ENCODE data around the gene MEG3. TPM values are rescaled to one million over a fixed set of nuclear protein-coding genes. Genes with fewer than 3 reads are reported as not detected.

MEG3 gene
- total RNA-seq, 4 donors from 2014 or later: 34.1 to 265 (median 119) TPM

DNA sequence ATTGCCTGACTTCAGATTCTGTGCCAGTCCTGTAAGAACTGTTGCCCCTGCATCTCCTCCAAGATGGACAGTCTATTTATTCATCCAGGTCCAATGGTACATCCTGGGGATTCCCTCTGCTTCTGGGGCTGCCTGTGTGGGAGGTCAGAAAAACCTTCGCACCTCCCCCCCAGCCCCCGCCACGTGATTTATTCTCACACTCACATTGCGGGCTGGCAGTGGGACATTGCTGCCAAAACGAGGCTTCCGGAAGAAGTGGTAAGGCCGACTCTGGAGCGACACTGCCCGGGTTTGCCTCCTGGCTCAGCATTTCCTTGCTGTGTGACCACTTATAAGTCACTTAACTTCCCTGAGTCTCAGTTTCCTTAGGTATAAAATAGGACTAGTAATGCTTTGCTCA lies 83.5 kb downstream of the MEG3 start:
- no peaks in the 10 kb centered on the region for H3K27me3 ChIP-seq
- DNase-seq: no peak
- H3K27ac ChIP-seq: no peak overlapping the region
- TF ChIP-seq, protein P1, sequence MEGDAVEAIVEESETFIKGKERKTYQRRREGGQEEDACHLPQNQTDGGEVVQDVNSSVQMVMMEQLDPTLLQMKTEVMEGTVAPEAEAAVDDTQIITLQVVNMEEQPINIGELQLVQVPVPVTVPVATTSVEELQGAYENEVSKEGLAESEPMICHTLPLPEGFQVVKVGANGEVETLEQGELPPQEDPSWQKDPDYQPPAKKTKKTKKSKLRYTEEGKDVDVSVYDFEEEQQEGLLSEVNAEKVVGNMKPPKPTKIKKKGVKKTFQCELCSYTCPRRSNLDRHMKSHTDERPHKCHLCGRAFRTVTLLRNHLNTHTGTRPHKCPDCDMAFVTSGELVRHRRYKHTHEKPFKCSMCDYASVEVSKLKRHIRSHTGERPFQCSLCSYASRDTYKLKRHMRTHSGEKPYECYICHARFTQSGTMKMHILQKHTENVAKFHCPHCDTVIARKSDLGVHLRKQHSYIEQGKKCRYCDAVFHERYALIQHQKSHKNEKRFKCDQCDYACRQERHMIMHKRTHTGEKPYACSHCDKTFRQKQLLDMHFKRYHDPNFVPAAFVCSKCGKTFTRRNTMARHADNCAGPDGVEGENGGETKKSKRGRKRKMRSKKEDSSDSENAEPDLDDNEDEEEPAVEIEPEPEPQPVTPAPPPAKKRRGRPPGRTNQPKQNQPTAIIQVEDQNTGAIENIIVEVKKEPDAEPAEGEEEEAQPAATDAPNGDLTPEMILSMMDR (IDR thresholded peaks at IDR 0.05): no peak
- TF ChIP-seq POLR2A (IDR thresholded peaks at IDR 0.05): no peak
- H3K4me3 ChIP-seq: no peak overlapping the region
- H3K9me3 ChIP-seq: no peaks in the 10 kb centered on the region
- H3K36me3 ChIP-seq: no peaks in the 10 kb centered on the region
- intact Hi-C loops (cut with DNase I; ENCODE audit: low total_unique reads): no loop called here
- H3K4me1 ChIP-seq: no peaks in the 10 kb centered on the region

MicroRNA genes within 50 kb of the gene (microRNA counts, 767-probe panel; counts per million panel counts)
- 3,939 to 4,246 counts per million in 2 donors for microRNA hsa-miR-127-3p
- 0 counts per million in 2 donors for microRNA hsa-miR-127-5p
- 0 to 2,203 counts per million in 2 donors for microRNA hsa-miR-136-5p
- 0 to 2,941 counts per million in 2 donors for microRNA hsa-miR-337-3p
- microRNA hsa-miR-337-5p: 3,288 to 4,000 counts per million in 2 donors
- microRNA hsa-miR-431-5p: 0 counts per million in 2 donors
- 0 counts per million in 2 donors for microRNA hsa-miR-432-5p
- 0 to 1,255 counts per million in 2 donors for microRNA hsa-miR-433
- 0 to 640 counts per million in 2 donors for microRNA hsa-miR-493-3p
- microRNA hsa-miR-665: 0 counts per million in 2 donors
- microRNA hsa-miR-770-5p: 0 counts per million in 2 donors

Small RNA genes within 50 kb of the gene (microRNA-seq; reads per million reads assigned to microRNA genes)
- gene MIR127 (ENCODE audit: borderline microRNAs expressed, borderline replicate concordance) (318 reads per million, percentile 70 among the genes with 10 or more reads in this experiment), gene MIR136 (ENCODE audit: borderline microRNAs expressed, borderline replicate concordance) (7.4 reads per million, percentile 13 among the genes with 10 or more reads in this experiment), gene MIR2392 (ENCODE audit: borderline microRNAs expressed, borderline replicate concordance) (not detected), gene MIR337 (ENCODE audit: borderline microRNAs expressed, borderline replicate concordance) (94.6 reads per million, percentile 55 among the genes with 10 or more reads in this experiment), gene MIR431 (ENCODE audit: borderline microRNAs expressed, borderline replicate concordance) (2.9 reads per million), gene MIR432 (ENCODE audit: borderline microRNAs expressed, borderline replicate concordance) (19.6 reads per million, percentile 30 among the genes with 10 or more reads in this experiment), gene MIR433 (ENCODE audit: borderline microRNAs expressed, borderline replicate concordance) (25.5 reads per million, percentile 34 among the genes with 10 or more reads in this experiment), gene MIR493 (ENCODE audit: borderline microRNAs expressed, borderline replicate concordance) (87.3 reads per million, percentile 54 among the genes with 10 or more reads in this experiment), gene MIR665 (ENCODE audit: borderline microRNAs expressed, borderline replicate concordance) (not detected)

Small RNA genes within 50 kb of the gene (small RNA-seq; reads per million reads assigned to genes)
- not detected for gene AL117190.3
- gene MIR127: not detected
- gene MIR136: not detected
- not detected for gene MIR2392
- gene MIR337: 0.42 reads per million
- gene MIR431: not detected
- gene MIR432: not detected
- not detected for gene MIR433
- gene MIR493: 0.67 reads per million, percentile 21 among the genes with 10 or more reads in this experiment
- not detected for gene RF01928
- gene RF02145: not detected
- 0.30 reads per million for gene SNORD112

Other genes starting within 250 kb of the MEG3 start
- gene BEGAIN, start 238.7 kb upstream of the MEG3 start, total RNA-seq: 10 to 100 TPM in 1 of 4 donors, 1 to 10 TPM in 2, not detected in 1; 2.6 to 16.5 (median 4.4) TPM
- 10 to 100 TPM in 1 of 4 donors, 1 to 10 TPM in 1, not detected in 2; 2.2 to 41.1 TPM for gene DLK1, start 99.2 kb upstream of the MEG3 start, total RNA-seq
- gene RTL1, start 77.6 kb downstream of the MEG3 start, total RNA-seq: under 1 TPM in 1 of 4 donors, not detected in 3; 0.21 TPM